GM10266 (cell line): ENCODE measurements around the gene PRODH.
"Not testable (repeated sequence)": the region's sequence is repeated elsewhere in the genome, so short reads cannot be mapped to it uniquely, and the experiment has no call there.

Experiments used
- DNase-seq: peaks from one replicate; pipeline ENCODE4 v3.0.0; 2012; ENCODE audit errors: extremely low spot score
- TF ChIP-seq, protein P1 (sequence below): IDR thresholded peaks from 2 replicates; pipeline ENCODE4 v1.5.1; 2012; ENCODE audit warnings: mild to moderate bottlenecking, low read depth; ENCODE audit not compliant: control insufficient read depth, insufficient read depth; ENCODE audit errors: missing control alignments

The PRODH gene

GRCh38 chr22:18909556-18909955 is 26.5 kb downstream of the PRODH start:
- DNase-seq, result no peak
- TF ChIP-seq, protein P1, sequence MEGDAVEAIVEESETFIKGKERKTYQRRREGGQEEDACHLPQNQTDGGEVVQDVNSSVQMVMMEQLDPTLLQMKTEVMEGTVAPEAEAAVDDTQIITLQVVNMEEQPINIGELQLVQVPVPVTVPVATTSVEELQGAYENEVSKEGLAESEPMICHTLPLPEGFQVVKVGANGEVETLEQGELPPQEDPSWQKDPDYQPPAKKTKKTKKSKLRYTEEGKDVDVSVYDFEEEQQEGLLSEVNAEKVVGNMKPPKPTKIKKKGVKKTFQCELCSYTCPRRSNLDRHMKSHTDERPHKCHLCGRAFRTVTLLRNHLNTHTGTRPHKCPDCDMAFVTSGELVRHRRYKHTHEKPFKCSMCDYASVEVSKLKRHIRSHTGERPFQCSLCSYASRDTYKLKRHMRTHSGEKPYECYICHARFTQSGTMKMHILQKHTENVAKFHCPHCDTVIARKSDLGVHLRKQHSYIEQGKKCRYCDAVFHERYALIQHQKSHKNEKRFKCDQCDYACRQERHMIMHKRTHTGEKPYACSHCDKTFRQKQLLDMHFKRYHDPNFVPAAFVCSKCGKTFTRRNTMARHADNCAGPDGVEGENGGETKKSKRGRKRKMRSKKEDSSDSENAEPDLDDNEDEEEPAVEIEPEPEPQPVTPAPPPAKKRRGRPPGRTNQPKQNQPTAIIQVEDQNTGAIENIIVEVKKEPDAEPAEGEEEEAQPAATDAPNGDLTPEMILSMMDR, result no peak

GRCh38 chr22:18906896-18907295 is 29.2 kb downstream of the PRODH start:
- DNase-seq, result no peak

GRCh38 chr22:18906410-18906745 is 29.7 kb downstream of the PRODH start:
- not testable (repeated sequence) for DNase-seq

More at GRCh38 chr22:18906896-18907295, 29.2 kb downstream of the PRODH start:
- TF ChIP-seq, protein P1, result no peak

DNA sequence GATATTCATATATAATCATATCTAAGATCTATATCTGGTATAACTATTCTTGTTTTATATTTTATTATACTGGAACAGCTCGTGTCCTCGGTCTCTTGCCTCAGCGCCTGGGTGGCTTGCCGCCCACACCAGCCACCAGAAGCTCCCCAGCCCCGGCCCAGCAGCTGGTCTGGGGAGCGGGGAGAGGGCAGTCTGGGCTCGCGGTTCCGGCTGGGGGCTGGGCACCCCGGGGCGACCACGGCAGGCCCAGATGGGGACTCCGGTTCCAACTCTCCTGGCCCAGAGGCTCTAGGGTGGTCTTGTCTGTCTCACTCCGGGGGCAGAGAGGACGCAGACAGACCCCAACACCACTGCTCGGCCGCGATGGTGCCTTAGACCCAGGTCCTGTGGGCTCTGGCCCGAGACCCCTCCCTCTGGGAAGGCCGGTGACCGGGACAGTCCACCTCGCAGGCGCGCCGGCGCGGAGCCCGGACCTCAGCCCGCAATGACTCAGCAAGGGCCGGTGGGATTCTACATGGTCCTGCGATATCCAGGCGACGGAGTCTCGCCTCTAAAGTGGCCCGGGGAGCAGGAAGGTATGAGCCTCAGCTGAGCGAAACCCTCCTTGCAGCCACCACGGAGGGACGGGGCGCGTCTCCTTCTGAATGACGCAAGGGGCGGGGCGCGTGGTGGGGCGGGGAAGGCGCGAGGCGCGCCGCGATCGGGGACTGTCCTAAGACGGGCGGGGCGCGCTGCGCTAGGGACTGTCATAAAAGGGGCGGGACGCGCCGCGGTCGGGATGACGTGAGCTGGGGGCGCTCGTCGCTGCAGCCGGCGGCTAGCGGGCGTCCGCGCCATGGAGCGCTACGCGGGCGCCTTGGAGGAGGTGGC is 30.3 kb downstream of the PRODH start, which contains the start of gene DGCR6:
TSS of gene DGCR6 (plus strand) at position 781 of the 870 bp plus-strand sequence. CDS start at position 836, 55 bp downstream.
- no peak for DNase-seq
- TF ChIP-seq, protein P1, result no peak

- not testable (repeated sequence) for DNase-seq
These were observed 39.9 kb downstream of the PRODH start for GRCh38 chr22:18896037-18896657.

DNA sequence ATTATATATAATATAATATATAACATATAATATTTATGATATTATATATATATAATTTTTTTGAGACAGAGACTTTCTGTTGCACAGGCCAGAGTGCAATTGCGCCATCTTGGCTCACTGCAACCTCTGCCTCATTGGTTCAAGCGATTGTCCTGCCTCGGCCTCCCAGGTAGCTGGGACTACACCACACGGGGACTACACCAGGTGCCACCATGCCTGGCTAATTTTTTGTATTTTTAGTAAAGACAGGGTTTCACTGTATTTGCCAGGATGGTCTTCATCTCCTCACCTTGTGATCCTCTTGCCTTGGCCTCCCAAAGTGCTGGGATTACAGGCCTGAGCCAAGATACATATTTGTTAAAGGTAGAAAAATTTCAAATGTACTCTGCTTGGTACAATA is 42.3 kb downstream of the PRODH start:
- DNase-seq, result not testable (repeated sequence)

- not testable (repeated sequence) for DNase-seq
These were observed 45.4 kb downstream of the PRODH start for GRCh38 chr22:18890510-18891192.

GRCh38 chr22:18888115-18888514 is 48.0 kb downstream of the PRODH start:
- TF ChIP-seq, protein P1, result no peak

GRCh38 chr22:18884465-18884864 is 51.6 kb downstream of the PRODH start:
- DNase-seq, result not testable (repeated sequence)

More at GRCh38 chr22:18888115-18888514, 48.0 kb downstream of the PRODH start:
- DNase-seq, result no peak

- DNase-seq, result not testable (repeated sequence)
These were observed 54.8 kb downstream of the PRODH start for GRCh38 chr22:18881260-18881659.
